Measurements from ENCODE around the gene PCDH7.
A peak's percentile ranks its signal among the peaks of the same experiment; 100 is the strongest.

PCDH7 gene

GRCh38 chr4:30727409-30727808 is 7.2 kb downstream of the PCDH7 start:
- DNase-seq (ENCODE audit: low read depth, low spot score) = no peak

- no peak for DNase-seq (ENCODE audit: low read depth, low spot score)
Measured at GRCh38 chr4:30728311-30728710, 8.1 kb downstream of the PCDH7 start.

GRCh38 chr4:30743897-30744296 is 23.7 kb downstream of the PCDH7 start:
- DNase-seq (ENCODE audit: low read depth, low spot score) = no peak

GRCh38 chr4:30744386-30744785 is 24.2 kb downstream of the PCDH7 start:
- DNase-seq (ENCODE audit: low read depth, low spot score) = no peak

GRCh38 chr4:30744957-30745640 is 24.9 kb downstream of the PCDH7 start:
- DNase-seq (ENCODE audit: low read depth, low spot score) = no peak

GRCh38 chr4:30746735-30747134 is 26.6 kb downstream of the PCDH7 start:
- DNase-seq (ENCODE audit: low read depth, low spot score) = no peak

- no peak for DNase-seq (ENCODE audit: low read depth, low spot score)
Measured at GRCh38 chr4:30753316-30753715, 33.1 kb downstream of the PCDH7 start.

- DNase-seq (ENCODE audit: low read depth, low spot score) = no peak
Measured at GRCh38 chr4:30754021-30754420, 33.9 kb downstream of the PCDH7 start.

- peak; percentile 7 for DNase-seq (ENCODE audit: low read depth, low spot score)
Measured at GRCh38 chr4:30755346-30755745, 35.2 kb downstream of the PCDH7 start.

GRCh38 chr4:30756553-30756952 is 36.4 kb downstream of the PCDH7 start:
- DNase-seq (ENCODE audit: low read depth, low spot score) = no peak

- DNase-seq (ENCODE audit: low read depth, low spot score) = no peak
Measured at GRCh38 chr4:30757357-30757756, 37.2 kb downstream of the PCDH7 start.

- no peak for DNase-seq (ENCODE audit: low read depth, low spot score)
Measured at GRCh38 chr4:30760551-30760950, 40.4 kb downstream of the PCDH7 start.

- no peak for DNase-seq (ENCODE audit: low read depth, low spot score)
Measured at GRCh38 chr4:30763321-30763727, 43.2 kb downstream of the PCDH7 start.

- DNase-seq (ENCODE audit: low read depth, low spot score) = no peak
Measured at GRCh38 chr4:30765022-30765421, 44.9 kb downstream of the PCDH7 start.

GRCh38 chr4:30767147-30767845 is 47.1 kb downstream of the PCDH7 start:
- DNase-seq (ENCODE audit: low read depth, low spot score) = no peak

- DNase-seq (ENCODE audit: low read depth, low spot score) = no peak
Measured at GRCh38 chr4:30768277-30768676, 48.1 kb downstream of the PCDH7 start.

- DNase-seq (ENCODE audit: low read depth, low spot score) = no peak
Measured at GRCh38 chr4:30769093-30769492, 48.9 kb downstream of the PCDH7 start.

GRCh38 chr4:30770049-30770549 is 49.9 kb downstream of the PCDH7 start:
- DNase-seq (ENCODE audit: low read depth, low spot score) = no peak

GRCh38 chr4:30770812-30771211 is 50.6 kb downstream of the PCDH7 start:
- no peak for DNase-seq (ENCODE audit: low read depth, low spot score)

- no peak for DNase-seq (ENCODE audit: low read depth, low spot score)
Measured at GRCh38 chr4:30776451-30776850, 56.3 kb downstream of the PCDH7 start.

GRCh38 chr4:30776921-30777415 is 56.8 kb downstream of the PCDH7 start:
- no peak for DNase-seq (ENCODE audit: low read depth, low spot score)
